ENCODE data around the gene FAM200B.

The FAM200B gene

GRCh38 chr4:15652841-15653240, 28.8 kb upstream of the FAM200B start:
- TF ChIP-seq CTCF (IDR thresholded peaks at IDR 0.05) = no peak

GRCh38 chr4:15653420-15653819, 28.2 kb upstream of the FAM200B start:
- no peak for TF ChIP-seq CTCF (IDR thresholded peaks at IDR 0.05)

GRCh38 chr4:15653864-15654592, 27.6 kb upstream of the FAM200B start:
- TF ChIP-seq CTCF (IDR thresholded peaks at IDR 0.05) = no peak

- TF ChIP-seq CTCF (IDR thresholded peaks at IDR 0.05) = 0 out of 2 replicates have a peak, but pooled peaks have one; percentile 11
These were observed 26.9 kb upstream of the FAM200B start for GRCh38 chr4:15654593-15655222.

GRCh38 chr4:15655223-15656037, 26.2 kb upstream of the FAM200B start, which contains the start of gene FBXL5:
FBXL5 (minus strand) TSS chr4:15655357; CDS start chr4:15655287, 70 bp downstream.
- TF ChIP-seq CTCF (IDR thresholded peaks at IDR 0.05) = no peak

- no peak for TF ChIP-seq CTCF (IDR thresholded peaks at IDR 0.05)
These were observed 25.6 kb upstream of the FAM200B start for GRCh38 chr4:15656038-15656470.

GRCh38 chr4:15657366-15657765, 24.3 kb upstream of the FAM200B start:
- TF ChIP-seq CTCF (IDR thresholded peaks at IDR 0.05) = no peak

Measured in LNCAP (cell line).